Bronchial smooth muscle cell (primary cell): ENCODE measurements around the gene ZDHHC7. TPM values are rescaled to one million over a fixed set of nuclear protein-coding genes. Genes with fewer than 3 reads are reported as not detected.

Source experiments
- total RNA-seq: library from RNA; depleted of rRNA; stranded (reverse); fragments of >200 nt; gene quantifications from 2 replicates; pipeline ENCODE4 v1.2.1, GENCODE V29; 2014

The ZDHHC7 gene
- total RNA-seq: 68.6 and 114 TPM in 2 replicates

GRCh38 chr16:85010931-85011845, at the start of gene ZDHHC7:
Gene ZDHHC7, minus strand, starts transcription at chr16:85011535. Its CDS starts 20,917 bp downstream, at chr16:84990618.

DNA sequence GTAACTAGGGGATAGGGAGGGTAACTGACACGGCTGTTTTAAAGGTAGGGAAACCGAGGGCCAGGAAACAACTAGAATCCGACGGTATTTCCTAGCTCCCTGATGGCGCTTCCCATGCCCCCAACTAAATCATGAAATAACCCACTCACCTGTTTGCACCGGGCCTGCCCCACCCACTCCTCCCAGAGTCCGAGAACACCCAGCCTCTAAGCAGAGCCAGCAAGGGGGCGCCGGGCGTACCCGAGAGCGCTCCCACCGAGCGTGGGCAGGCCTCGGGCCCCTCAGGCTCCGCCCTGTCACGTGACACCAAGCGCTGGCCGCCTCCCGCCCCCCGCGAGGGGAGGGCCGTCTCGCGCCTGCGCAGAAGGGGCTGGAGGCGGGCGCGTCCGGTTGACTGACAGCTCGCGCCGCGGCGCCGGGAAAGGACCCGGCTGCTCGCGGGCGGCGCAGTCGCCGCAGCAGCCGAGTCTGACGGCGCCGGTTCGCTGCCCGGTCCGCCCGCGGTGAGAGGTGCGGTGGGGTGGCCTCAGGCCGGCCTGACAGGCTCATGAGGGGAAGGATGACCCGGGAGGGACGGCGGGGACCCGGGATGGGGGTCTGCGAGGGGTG, 16.1 kb upstream of the ZDHHC7 start, which contains the start of gene KIAA0513:
KIAA0513 (plus strand) TSS at position 447 of the 609 bp plus-strand sequence. CDS start 39,277 bp downstream, outside the sequence.

Other genes with a start within 250 kb of the ZDHHC7 start
- gene CRISPLD2, start 191.6 kb downstream of the ZDHHC7 start, total RNA-seq: 2.7 and 3.1 TPM in 2 replicates
- gene KIAA0513, start 16.3 kb upstream of the ZDHHC7 start, total RNA-seq: 26.3 and 48.2 TPM in 2 replicates
- gene CIBAR2, start 100.9 kb upstream of the ZDHHC7 start, total RNA-seq: not detected in 2 replicates